K562 treated with DMSO at 1 percent for 12 hours (cell line): ENCODE data around the gene OPN4. TPM values are rescaled to one million over a fixed set of nuclear protein-coding genes. Genes with fewer than 3 reads are reported as not detected.

Source experiments
- total RNA-seq: library from RNA; unstranded; fragments of 300-600 nt; gene quantifications from 2 replicates; pipeline ENCODE4 v1.2.3, GENCODE V29; 2022; ENCODE audit not compliant: insufficient read depth

OPN4 gene, protein sequence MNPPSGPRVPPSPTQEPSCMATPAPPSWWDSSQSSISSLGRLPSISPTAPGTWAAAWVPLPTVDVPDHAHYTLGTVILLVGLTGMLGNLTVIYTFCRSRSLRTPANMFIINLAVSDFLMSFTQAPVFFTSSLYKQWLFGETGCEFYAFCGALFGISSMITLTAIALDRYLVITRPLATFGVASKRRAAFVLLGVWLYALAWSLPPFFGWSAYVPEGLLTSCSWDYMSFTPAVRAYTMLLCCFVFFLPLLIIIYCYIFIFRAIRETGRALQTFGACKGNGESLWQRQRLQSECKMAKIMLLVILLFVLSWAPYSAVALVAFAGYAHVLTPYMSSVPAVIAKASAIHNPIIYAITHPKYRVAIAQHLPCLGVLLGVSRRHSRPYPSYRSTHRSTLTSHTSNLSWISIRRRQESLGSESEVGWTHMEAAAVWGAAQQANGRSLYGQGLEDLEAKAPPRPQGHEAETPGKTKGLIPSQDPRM
- not detected in 2 replicates for total RNA-seq

DNA sequence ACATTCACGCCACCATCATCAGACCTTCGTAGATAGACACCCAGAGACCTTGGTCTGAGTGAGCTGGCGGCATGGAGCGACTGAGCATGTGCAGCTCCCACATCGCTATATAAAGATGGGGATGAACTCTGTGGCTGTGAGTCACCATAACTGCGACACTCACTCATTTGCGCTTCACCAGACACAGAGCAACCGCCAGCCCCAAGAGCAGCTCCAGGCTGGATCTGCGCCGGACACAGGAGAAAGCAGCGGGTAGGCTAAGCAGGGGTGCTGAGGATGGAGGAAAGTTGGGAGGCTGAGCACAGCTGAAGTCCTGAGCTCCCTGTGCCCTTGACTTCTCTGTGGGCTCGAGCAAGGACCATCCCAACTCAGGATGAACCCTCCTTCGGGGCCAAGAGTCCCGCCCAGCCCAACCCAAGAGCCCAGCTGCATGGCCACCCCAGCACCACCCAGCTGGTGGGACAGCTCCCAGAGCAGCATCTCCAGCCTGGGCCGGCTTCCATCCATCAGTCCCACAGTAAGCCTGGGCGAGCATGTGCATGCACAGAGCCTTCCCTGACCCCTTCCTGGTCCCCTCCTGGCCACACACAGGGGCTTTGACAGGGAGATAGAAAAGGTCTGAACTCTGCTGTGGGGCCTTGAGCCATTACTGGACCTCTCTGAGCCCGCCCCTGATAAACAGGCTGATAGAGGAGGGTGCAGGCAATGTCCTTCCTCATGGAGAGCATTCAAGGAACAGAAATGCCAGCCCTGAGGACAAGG is at the start of gene OPN4:
TSS of gene OPN4 (plus strand) at position 137 of the 762 bp plus-strand sequence. CDS start at position 374, 237 bp downstream.

DNA sequence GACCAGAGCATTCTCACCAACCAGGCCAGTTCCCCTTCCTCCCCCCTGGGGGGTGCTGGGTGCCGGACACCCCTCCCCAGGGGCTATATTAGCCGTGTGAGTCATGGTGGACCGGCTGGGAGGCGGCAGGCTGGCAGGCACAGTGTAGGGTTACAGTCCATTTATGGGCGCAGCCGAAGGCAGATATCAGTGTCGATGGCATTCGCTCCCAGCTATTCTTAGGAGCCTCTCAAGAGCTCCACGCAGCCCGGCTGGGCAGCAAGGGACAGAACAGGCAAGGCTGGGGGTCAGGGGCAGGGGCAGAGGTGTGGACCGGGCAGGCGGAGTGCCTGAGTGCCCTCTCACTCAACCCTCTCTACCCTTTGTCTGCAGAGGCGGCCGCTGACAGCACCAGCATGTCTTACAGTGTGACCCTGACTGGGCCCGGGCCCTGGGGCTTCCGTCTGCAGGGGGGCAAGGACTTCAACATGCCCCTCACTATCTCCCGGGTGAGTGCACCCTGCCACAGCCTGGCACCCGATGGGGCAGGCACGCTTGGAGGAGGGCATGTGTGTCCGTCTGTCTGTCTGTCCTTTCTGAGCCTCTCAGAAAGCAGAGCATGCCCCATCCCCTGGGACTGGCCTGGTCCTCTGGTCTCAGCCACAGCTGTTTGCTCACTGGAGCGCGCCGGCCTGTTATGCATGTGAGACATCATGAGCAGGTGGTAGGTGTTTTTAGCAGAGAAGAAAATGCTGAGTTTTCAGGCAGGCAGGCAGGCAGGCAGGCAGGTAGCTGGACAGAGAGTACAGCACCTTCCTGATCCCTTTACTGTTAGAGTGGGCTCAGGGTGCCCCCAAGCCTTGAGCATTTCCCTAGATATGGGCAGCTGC is 14.2 kb downstream of the OPN4 start, which contains the start of gene LDB3:
TSS of gene LDB3 (plus strand) at position 215 of the 869 bp plus-strand sequence. CDS start at position 396, 181 bp downstream.

Other genes starting within 250 kb of the OPN4 start
- gene WAPL, start 132.8 kb upstream of the OPN4 start, total RNA-seq: 5.4 and 17.8 TPM in 2 replicates
- gene LDB3, start 14.0 kb downstream of the OPN4 start, total RNA-seq: not detected in 2 replicates
- gene BMPR1A, start 102.1 kb downstream of the OPN4 start, total RNA-seq: 2.8 and 14.7 TPM in 2 replicates